WTC11 (cell line): ENCODE measurements around the gene NFAT5. TPM values are rescaled to one million over a fixed set of nuclear protein-coding genes. Genes with fewer than 3 reads are reported as not detected.

Experiments used
- ATAC-seq: fragments of 200-7000 bp; cut with Tn5 transposase; 2 replicates; pipeline ENCODE4 v1.10.0; 2021; ENCODE audit warnings: mild to moderate bottlenecking, moderate library complexity
- CTCF ChIA-PET: fragments of 300-600 bp; sonication (Branson Sonifier 250); formaldehyde crosslinking; loops from one replicate; lab custom pipeline; 2021; ENCODE audit warnings: antibody characterized with exemption; lab: Charles Lee
- POLR2A ChIA-PET: fragments of 350-600 bp; sonication (Branson Sonifier 250); formaldehyde crosslinking; loops from one replicate; lab custom pipeline; 2021; ENCODE audit warnings: antibody characterized with exemption; lab: Charles Lee
- DNase-seq: peaks from one replicate; pipeline ENCODE4 v3.0.0; 2021; ENCODE audit warnings: low spot score
- H3K27ac Mint-ChIP-seq: 2 replicates; pipeline ENCODE4 v1.8.0; 2021; ENCODE audit warnings: mixed read lengths
- H3K27me3 Mint-ChIP-seq: 2 replicates; pipeline ENCODE4 v1.8.0; 2021; ENCODE audit warnings: low read depth, mild to moderate bottlenecking, moderate library complexity, mixed read lengths
- H3K36me3 Mint-ChIP-seq: 2 replicates; pipeline ENCODE4 v1.8.0; 2021; ENCODE audit warnings: mixed read lengths
- H3K4me1 Mint-ChIP-seq: 2 replicates; pipeline ENCODE4 v1.8.0; 2022; ENCODE audit warnings: mixed read lengths
- H3K4me3 Mint-ChIP-seq: 2 replicates; pipeline ENCODE4 v1.8.0; 2021; ENCODE audit warnings: mild to moderate bottlenecking, moderate library complexity, mixed read lengths
- H3K9me3 Mint-ChIP-seq: 2 replicates; pipeline ENCODE4 v1.8.0; 2021; ENCODE audit warnings: mixed read lengths
- AR ChIP-seq: fragments of 250-450 bp; sonication (Bioruptor Pico); IDR thresholded peaks from 2 replicates; pipeline ENCODE4 v1.9.0; 2021; ENCODE audit warnings: mild to moderate bottlenecking
- ATF6 ChIP-seq: sonication (generic); formaldehyde crosslinking; IDR thresholded peaks from 2 replicates; pipeline ENCODE4 v1.8.1; 2023; ENCODE audit warnings: mild to moderate bottlenecking, missing genetic modification reagents
- ERG ChIP-seq: fragments of 250-450 bp; sonication (Bioruptor Pico); IDR thresholded peaks from 2 replicates; pipeline ENCODE4 v1.8.0; 2021; ENCODE audit warnings: mild to moderate bottlenecking
- ESRRA ChIP-seq: sonication (generic); formaldehyde crosslinking; IDR thresholded peaks from 2 replicates; pipeline ENCODE4 v1.8.1; 2022; ENCODE audit warnings: mild to moderate bottlenecking, missing genetic modification reagents, borderline replicate concordance
- GTF2I ChIP-seq: fragments of 250-450 bp; sonication (Bioruptor Pico); conservative IDR thresholded peaks from 2 replicates; pipeline ENCODE4 v1.4.0; 2021; ENCODE audit warnings: mild to moderate bottlenecking
- MAX ChIP-seq: sonication (generic); formaldehyde crosslinking; IDR thresholded peaks from 2 replicates; pipeline ENCODE4 v1.8.0; 2022; ENCODE audit warnings: mild to moderate bottlenecking, missing genetic modification reagents
- NFE2L1 ChIP-seq: sonication (generic); formaldehyde crosslinking; IDR thresholded peaks from 2 replicates; pipeline ENCODE4 v1.8.1; 2023; ENCODE audit warnings: missing genetic modification reagents
- NR2C2 ChIP-seq: sonication (generic); formaldehyde crosslinking; IDR thresholded peaks from 2 replicates; pipeline ENCODE4 v1.8.0; 2022; ENCODE audit warnings: mild to moderate bottlenecking, missing genetic modification reagents
- PRDM15 ChIP-seq: sonication (generic); formaldehyde crosslinking; IDR thresholded peaks from 2 replicates; pipeline ENCODE4 v1.8.0; 2022; ENCODE audit warnings: missing genetic modification reagents
- RELA ChIP-seq: sonication (generic); formaldehyde crosslinking; IDR thresholded peaks from 2 replicates; pipeline ENCODE4 v1.8.1; 2022; ENCODE audit warnings: missing genetic modification reagents, mild to moderate bottlenecking, borderline replicate concordance
- STAT6 ChIP-seq: sonication (generic); formaldehyde crosslinking; conservative IDR thresholded peaks from 2 replicates; pipeline ENCODE4 v1.8.1; 2023; ENCODE audit warnings: mild to moderate bottlenecking, low read depth, missing genetic modification reagents, moderate library complexity
- TEAD4 ChIP-seq: sonication (generic); formaldehyde crosslinking; IDR thresholded peaks from 2 replicates; pipeline ENCODE4 v1.8.0; 2022; ENCODE audit warnings: mild to moderate bottlenecking, missing genetic modification reagents
- USF2 ChIP-seq: sonication (generic); formaldehyde crosslinking; IDR thresholded peaks from 2 replicates; pipeline ENCODE4 v1.8.1; 2023; ENCODE audit warnings: mild to moderate bottlenecking, missing genetic modification reagents, moderate library complexity
- ZNF232 ChIP-seq: sonication (generic); formaldehyde crosslinking; IDR thresholded peaks from 2 replicates; pipeline ENCODE4 v1.8.0; 2022; ENCODE audit warnings: mild to moderate bottlenecking, missing genetic modification reagents
- ZNF423 ChIP-seq: fragments of 250-450 bp; sonication (Bioruptor Pico); IDR thresholded peaks from 2 replicates; pipeline ENCODE4 v2.1.2; 2022; ENCODE audit warnings: mild to moderate bottlenecking, moderate library complexity
- ZNF671 ChIP-seq: fragments of 250-450 bp; sonication (Bioruptor Pico); IDR thresholded peaks from 2 replicates; pipeline ENCODE4 v1.8.0; 2021; ENCODE audit warnings: mild to moderate bottlenecking
- total RNA-seq: library from RNA; stranded (reverse); gene quantifications from 3 replicates; pipeline ENCODE4 v1.2.3, GENCODE V29; 2021

Gene NFAT5
- total RNA-seq, 1 experiment from 2014 or later: 23.2 TPM

- ChIA-PET POLR2A (no interaction called here), CTCF (interaction anchor here (1.2 kb wide), 1 partner anchor 214 kb away, joined by 4 read pairs; no protein-coding TSS in a partner anchor)
- H3K4me1 Mint-ChIP-seq: peaks cover 23% of the 10 kb centered on the region
- no peaks in the 10 kb centered on the region for H3K27me3 Mint-ChIP-seq
- peak overlapping the region; percentile 95 for H3K27ac Mint-ChIP-seq
- H3K36me3 Mint-ChIP-seq: no peaks in the 10 kb centered on the region
- H3K9me3 Mint-ChIP-seq: no peaks in the 10 kb centered on the region
- no peak for DNase-seq
- TF ChIP-seq GTF2I (CRISPR knock-in tag) (no peak), NR2C2 (no peak), ERG (CRISPR knock-in tag) (no peak), AR (CRISPR knock-in tag) (no peak), ZNF423 (CRISPR knock-in tag) (no peak), MAX (no peak), ATF6 (CRISPR knock-in tag) (no peak), ZNF232 (CRISPR knock-in tag) (no peak), STAT6 (CRISPR knock-in tag) (no peak), ZNF671 (CRISPR knock-in tag) (no peak), RELA (CRISPR knock-in tag) (no peak), TEAD4 (CRISPR knock-in tag) (no peak), PRDM15 (CRISPR knock-in tag) (no peak), ESRRA (CRISPR knock-in tag) (no peak), USF2 (no peak), NFE2L1 (CRISPR knock-in tag) (no peak)
- ATAC-seq: peak; percentile 69
- no peak overlapping the region for H3K4me3 Mint-ChIP-seq
These were observed 44.6 kb downstream of the NFAT5 start for GRCh38 chr16:69610356-69610755.
